Measurements from ENCODE around the gene LYST.

Gene LYST

DNA sequence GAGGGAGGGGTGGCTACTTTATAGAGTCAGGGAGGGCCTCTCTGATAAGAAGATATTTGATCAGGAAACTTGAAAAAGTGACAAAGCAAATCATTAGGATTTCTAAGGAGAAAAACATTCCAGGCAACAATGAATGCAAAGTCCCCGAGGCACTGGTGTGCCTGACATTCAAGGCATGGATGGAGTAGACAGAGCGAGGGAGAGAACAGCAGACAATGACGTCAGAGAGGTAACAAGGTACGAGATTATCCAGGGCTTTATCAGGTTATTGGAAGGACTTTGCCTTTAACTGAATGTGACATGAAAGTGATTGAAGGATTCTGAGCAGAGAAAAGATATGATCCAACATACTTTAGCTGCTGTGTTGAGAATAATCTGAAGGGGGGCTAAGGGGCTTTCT is 144.7 kb downstream of the LYST start:
- no peak for DNase-seq (ENCODE audit: low read depth in 2 of 2)

DNA sequence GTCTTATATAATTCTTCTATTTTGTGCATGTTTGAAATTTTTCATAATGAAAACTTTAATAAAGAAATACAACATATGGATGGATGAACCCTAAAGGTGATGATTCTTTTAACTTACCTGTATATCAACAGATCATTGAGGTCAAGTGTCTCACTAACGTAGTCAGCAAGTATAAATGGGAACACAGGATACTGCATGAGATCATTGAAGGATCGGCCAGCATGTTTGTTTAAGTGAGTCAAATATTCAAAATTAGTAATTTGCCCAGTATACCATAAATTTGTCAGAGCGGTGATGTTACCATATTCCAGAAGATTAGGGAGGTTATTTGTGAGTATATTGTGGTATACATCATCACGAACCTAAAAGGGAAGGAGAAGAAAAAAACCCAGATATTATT is 146.2 kb downstream of the LYST start:
- no peak for DNase-seq (ENCODE audit: low read depth in 2 of 2)

DNA sequence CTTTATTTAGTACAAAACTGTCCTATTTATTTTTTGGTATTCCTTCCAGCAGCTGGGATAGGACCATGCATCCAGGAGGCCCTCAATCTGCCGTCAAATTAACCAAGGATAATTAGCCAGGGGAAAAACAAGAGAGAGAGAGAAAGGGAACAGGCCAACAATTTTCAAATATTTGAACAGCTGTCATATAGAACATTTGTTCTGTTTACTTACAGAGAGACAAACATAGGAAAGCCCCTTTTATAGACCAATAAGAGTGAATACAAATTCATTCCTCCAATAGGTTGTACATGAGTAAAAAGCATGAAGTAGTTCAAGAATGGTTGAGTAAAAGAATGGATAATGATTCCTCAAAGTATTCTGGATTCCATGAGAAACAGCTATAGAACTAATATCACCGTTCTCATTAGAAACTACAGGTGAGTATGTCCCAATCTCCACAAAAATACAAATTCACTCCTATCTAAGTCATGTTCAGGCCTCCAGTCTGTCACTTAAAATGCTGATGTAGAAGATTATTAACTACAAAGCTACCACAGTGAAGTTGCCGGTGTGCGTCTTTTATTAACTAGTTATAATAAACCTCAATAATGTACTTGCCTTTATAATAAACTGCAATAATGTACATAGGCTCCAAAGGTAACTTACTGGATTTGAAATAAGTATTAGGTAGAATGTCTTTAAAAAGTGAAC is 152.4 kb downstream of the LYST start:
- DNase-seq (ENCODE audit: low read depth in 2 of 2), result no peak

- DNase-seq (ENCODE audit: low read depth in 2 of 2), result no peak
These were observed 153.9 kb downstream of the LYST start for GRCh38 chr1:235712812-235713211.

GRCh38 chr1:235710687-235711086 is 156.0 kb downstream of the LYST start:
- no peak for DNase-seq (ENCODE audit: low read depth in 2 of 2)

DNA sequence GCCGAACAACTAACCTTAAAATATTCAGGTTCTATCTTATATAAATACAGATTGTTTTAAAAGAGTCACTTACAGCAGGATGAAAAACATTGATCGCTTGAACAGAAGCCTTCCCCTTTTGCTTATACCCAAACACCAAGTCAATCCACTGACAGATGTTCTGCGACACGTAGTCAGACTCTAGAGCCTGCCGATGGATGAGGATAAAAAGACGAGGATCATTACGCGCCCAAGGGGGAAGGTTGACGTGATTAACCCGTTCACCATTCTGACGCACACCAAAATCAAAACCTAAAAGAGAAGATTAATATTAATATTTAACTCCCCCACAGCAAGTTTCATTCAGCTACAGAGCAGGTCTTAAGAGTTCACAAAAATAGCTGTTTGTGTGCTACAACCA is 157.7 kb downstream of the LYST start:
- no peak for DNase-seq (ENCODE audit: low read depth in 2 of 2)

- no peak for DNase-seq (ENCODE audit: low read depth in 2 of 2)
These were observed 158.2 kb downstream of the LYST start for GRCh38 chr1:235708390-235708962.

DNA sequence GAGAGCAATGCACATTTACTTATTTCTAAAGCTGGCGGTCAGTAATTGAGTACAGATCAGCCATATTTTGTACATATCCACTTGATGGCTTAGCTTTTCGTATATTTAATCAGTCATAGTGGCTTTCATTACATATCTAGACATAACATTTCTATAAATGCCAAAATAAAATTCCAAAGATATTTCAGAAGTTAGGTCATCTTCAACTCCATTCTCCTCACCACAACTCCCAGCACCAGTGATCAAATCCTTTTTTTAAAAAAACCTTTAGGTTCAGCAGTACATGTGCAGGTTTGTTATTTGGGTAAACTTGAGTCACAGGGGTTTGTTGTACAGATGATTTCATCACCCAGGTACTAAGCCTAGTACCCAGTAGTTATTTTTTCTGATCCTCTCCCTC is 163.2 kb downstream of the LYST start:
- no peak for DNase-seq (ENCODE audit: low read depth in 2 of 2)

GRCh38 chr1:235702412-235702811 is 164.3 kb downstream of the LYST start:
- DNase-seq (ENCODE audit: low read depth in 2 of 2), result no peak

DNA sequence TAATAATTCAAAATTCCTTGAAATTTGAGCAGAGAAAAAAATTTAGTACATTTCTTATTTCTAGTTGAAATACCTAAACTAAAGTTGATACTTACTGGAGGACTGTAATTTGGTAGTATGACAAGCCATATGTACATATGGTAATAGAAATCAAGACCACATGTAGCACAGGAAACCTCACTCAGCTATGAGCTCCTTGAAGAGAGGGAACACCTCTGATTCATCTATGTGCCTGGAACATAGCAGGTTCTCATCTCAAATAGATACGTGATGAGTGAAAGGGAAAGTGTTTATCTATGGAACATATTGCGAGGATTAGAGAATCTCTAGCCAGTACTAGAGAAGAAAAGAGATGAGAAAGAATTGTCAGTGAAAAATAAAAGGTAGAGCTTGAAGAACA is 169.2 kb downstream of the LYST start:
- no peak for DNase-seq (ENCODE audit: low read depth in 2 of 2)

DNA sequence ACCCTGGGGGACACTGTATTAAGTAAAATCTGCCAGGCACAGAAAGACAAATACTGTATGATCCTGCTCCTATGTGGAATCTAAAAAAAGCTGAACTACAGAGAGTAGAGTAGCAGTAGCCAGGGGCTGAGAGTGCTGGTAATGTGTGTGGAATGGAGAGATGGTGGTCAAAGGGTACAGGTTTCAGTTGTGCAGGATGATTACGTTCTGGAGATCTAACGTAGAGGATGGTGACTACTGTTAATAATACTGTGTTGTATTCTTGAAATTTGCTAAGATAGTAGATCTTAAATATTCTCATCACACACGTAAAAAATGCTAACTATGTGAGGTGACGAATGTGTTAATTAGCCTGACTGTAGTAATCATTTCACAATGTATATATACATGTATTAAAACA is 177.3 kb downstream of the LYST start:
- DNase-seq (ENCODE audit: low read depth in 2 of 2), result no peak

DNA sequence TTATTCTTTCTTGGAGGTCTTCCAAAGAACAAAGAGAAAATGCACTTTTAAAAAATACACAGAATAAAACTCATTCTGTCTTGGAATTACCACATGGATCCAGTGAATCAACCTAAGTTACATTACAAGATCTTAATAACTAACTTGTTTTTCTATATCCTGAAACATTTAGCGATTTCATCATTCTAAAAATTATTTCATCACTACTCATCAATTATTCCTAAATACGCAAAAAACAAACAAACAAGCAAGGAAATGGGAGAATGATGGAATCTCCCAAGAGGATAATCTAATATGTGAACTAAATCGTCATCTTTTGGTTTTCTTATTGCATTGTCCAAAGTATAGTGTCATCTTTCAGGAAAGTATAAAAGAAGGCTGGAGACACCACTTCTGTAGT is 178.6 kb downstream of the LYST start:
- DNase-seq (ENCODE audit: low read depth in 2 of 2), result no peak

GRCh38 chr1:235683653-235684052 is 183.1 kb downstream of the LYST start:
- DNase-seq (ENCODE audit: low read depth in 2 of 2), result no peak

- DNase-seq (ENCODE audit: low read depth in 2 of 2), result no peak
These were observed 184.5 kb downstream of the LYST start for GRCh38 chr1:235682216-235682615.

GRCh38 chr1:235679644-235680043 is 187.1 kb downstream of the LYST start:
- no peak for DNase-seq (ENCODE audit: low read depth in 2 of 2)

GRCh38 chr1:235679005-235679404 is 187.7 kb downstream of the LYST start:
- no peak for DNase-seq (ENCODE audit: low read depth in 2 of 2)

GRCh38 chr1:235675152-235675890 is 191.4 kb downstream of the LYST start:
- DNase-seq (ENCODE audit: low read depth in 2 of 2), result no peak

GRCh38 chr1:235673981-235674380 is 192.7 kb downstream of the LYST start:
- no peak for DNase-seq (ENCODE audit: low read depth in 2 of 2)

DNA sequence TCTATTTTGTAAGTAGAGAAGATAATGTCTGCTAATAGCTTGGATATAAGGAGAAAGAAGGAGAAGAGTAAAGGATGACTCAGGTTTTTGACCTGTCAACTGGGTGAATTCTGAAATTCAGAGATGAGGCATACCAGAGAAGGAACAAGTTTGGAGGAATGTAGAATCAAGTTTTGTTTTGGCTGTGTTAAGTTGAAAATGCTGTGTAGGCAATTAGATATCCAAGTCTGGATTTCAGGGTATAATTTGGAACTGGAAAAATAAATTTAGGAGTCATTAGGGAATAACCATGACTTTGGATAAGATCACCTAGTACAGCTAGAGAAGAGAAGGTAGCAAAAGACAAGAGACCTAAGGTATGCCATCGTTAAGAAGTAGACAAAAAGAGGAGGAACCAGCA is 194.7 kb downstream of the LYST start:
- DNase-seq (ENCODE audit: low read depth in 2 of 2), result no peak

DNA sequence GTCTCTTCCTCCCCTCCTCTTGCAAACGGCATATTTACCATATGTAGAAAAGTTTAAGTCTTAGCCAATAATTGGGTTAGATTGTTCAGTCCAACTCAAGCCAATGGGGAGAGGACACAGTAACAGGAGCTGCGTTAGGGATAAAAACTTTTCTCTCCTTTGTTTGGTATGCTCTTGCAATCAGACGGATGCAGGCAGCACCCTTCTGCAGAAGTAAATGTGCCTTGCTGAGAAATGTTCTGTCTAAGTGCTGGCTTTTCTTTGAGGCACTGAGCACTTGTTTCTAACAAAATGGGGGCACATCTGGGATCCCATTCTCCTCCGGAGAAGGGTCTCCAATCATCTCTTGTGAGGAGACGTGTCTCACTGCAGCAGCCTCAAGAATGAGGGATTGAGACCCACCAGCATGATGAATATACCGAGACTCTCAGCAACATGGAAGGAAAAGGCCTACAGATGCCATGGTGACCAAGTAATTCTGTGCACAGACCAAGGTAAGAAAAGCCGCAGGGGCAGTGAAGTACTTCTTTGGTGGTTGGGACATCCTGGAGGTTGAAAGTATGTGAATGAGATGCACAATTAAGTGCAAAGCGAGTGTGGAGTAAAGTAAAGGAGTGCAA is 196.4 kb downstream of the LYST start:
- DNase-seq (ENCODE audit: low read depth in 2 of 2), result no peak

- no peak for DNase-seq (ENCODE audit: low read depth in 2 of 2)
These were observed 197.4 kb downstream of the LYST start for GRCh38 chr1:235669277-235669676.

GRCh38 chr1:235663628-235664027 is 203.1 kb downstream of the LYST start:
- DNase-seq (ENCODE audit: low read depth in 2 of 2), result no peak

GRCh38 chr1:235661568-235661967 is 205.1 kb downstream of the LYST start:
- DNase-seq (ENCODE audit: low read depth in 2 of 2), result no peak

Data from stimulated activated CD4-positive, alpha-beta T cell treated with anti-CD3 and anti-CD28 coated beads, Interleukin-1b, Interleukin-23, amount 100 ng/mL, for 4 hours (primary cell).